Vagina (tissue), 2 donors: ENCODE data around the gene ADAMTSL3.
"Not testable (repeated sequence)": the region's sequence is repeated elsewhere in the genome, so short reads cannot be mapped to it uniquely, and the experiment has no call there.

Source experiments
- CTCF ChIP-seq, 3 experiments: fragments of 450-650 bp in 2 of 3; fragments of 200-600 bp in 1 of 3; sonication (generic) in 1 of 3; IDR thresholded peaks; one replicate each; pipeline ENCODE4 v1.5.1; 2017 to 2019; ENCODE audit warnings: antibody characterized with exemption in 3 of 3, mild to moderate bottlenecking in 2 of 3, moderate library complexity in 2 of 3
- POLR2A ChIP-seq, 2 donors: fragments of 450-650 bp; IDR thresholded peaks; one replicate each; pipeline ENCODE4 v1.6.1; 2017; ENCODE audit warnings: antibody characterized with exemption in 2 of 2, mild to moderate bottlenecking in 2 of 2, moderate library complexity in 2 of 2
- POLR2AphosphoS5 ChIP-seq, 2 donors: sonication (generic); formaldehyde crosslinking; IDR thresholded peaks; one replicate each; pipeline ENCODE4 v1.9.0; 2017; ENCODE audit warnings: antibody characterized with exemption in 2 of 2, mild to moderate bottlenecking in 2 of 2, low read depth in 1 of 2; ENCODE audit not compliant: insufficient read depth in 1 of 2

GRCh38 chr15:83702314-83702713 lies 48.4 kb downstream of the ADAMTSL3 start:
- not testable (repeated sequence) for TF ChIP-seq CTCF (IDR thresholded peaks at IDR 0.05); POLR2A (IDR thresholded peaks at IDR 0.05); POLR2AphosphoS5 (IDR thresholded peaks at IDR 0.05; ENCODE audit: insufficient read depth in 1 of 2, low read depth in 1 of 2)
